MCF 10A (cell line): ENCODE results near the gene COMMD2. TPM values are rescaled to one million over a fixed set of nuclear protein-coding genes. Genes with fewer than 3 reads are reported as not detected.

Experiments
- Bru-seq: library from RNA; stranded (reverse); fragments of 400-500 nt; gene quantifications from one replicate; lab custom pipeline; 2021; lab: Mats Ljungman, UMichigan
- BruChase-seq, 2 experiments: library from RNA; stranded (reverse); fragments of 400-500 nt; gene quantifications; one replicate each; lab custom pipeline; 2021; lab: Mats Ljungman, UMichigan
- BruUV-seq: library from RNA; stranded (reverse); fragments of 400-500 nt; replicated peaks from 2 replicates; lab custom pipeline; 2021; lab: Mats Ljungman, UMichigan
- CTCF ChIA-PET: fragments of 300-600 bp; sonication (Branson Sonifier 250); formaldehyde crosslinking; extraction: SDS; loops from one replicate; lab custom pipeline; 2021; ENCODE audit warnings: antibody characterized with exemption, inconsistent platforms; lab: Yijun Ruan, JAX
- POLR2A ChIA-PET: fragments of 300-600, 350-650 bp; sonication (Branson Sonifier 250); formaldehyde crosslinking; extraction: SDS; loops from one replicate; lab custom pipeline; 2020; ENCODE audit warnings: antibody characterized with exemption, inconsistent platforms; lab: Yijun Ruan, JAX
- DNase-seq: peaks from one replicate; pipeline ENCODE4 v3.0.0-alpha.2; 2018; ENCODE audit not compliant: unreplicated experiment
- H3K27ac Mint-ChIP-seq: one replicate; pipeline ENCODE4 v1.8.0; 2022; ENCODE audit warnings: mild to moderate bottlenecking, low read depth, mixed read lengths; ENCODE audit not compliant: unreplicated experiment
- H3K27me3 Mint-ChIP-seq: one replicate; pipeline ENCODE4 v1.8.0; 2022; ENCODE audit warnings: mixed read lengths; ENCODE audit not compliant: insufficient read depth, unreplicated experiment
- H3K36me3 Mint-ChIP-seq: one replicate; pipeline ENCODE4 v1.8.0; 2022; ENCODE audit warnings: mild to moderate bottlenecking, moderate library complexity, mixed read lengths; ENCODE audit not compliant: insufficient read depth, unreplicated experiment
- H3K4me1 Mint-ChIP-seq: one replicate; pipeline ENCODE4 v1.8.0; 2022; ENCODE audit warnings: mixed read lengths; ENCODE audit not compliant: insufficient read depth, unreplicated experiment
- H3K4me3 Mint-ChIP-seq: one replicate; pipeline ENCODE4 v1.8.0; 2022; ENCODE audit warnings: mild to moderate bottlenecking, moderate library complexity, mixed read lengths; ENCODE audit not compliant: unreplicated experiment
- H3K9me3 Mint-ChIP-seq: one replicate; pipeline ENCODE4 v1.8.0; 2022; ENCODE audit warnings: mixed read lengths; ENCODE audit not compliant: unreplicated experiment
- CTCF ChIP-seq: fragments of 200-600 bp; IDR thresholded peaks from one replicate; pipeline ENCODE4 v1.8.0; 2022; ENCODE audit warnings: antibody characterized with exemption, mild to moderate bottlenecking; ENCODE audit not compliant: unreplicated experiment
- intact Hi-C: fragments of 100-400 bp; cut with micrococcal nuclease; formaldehyde crosslinking; loops from 2 replicates; pipeline ENCODE4 v1.14.1; 2022
- long read RNA-seq: library from polyadenylated mRNA; stranded (forward); transcript quantifications from one replicate; pipeline ENCODE4 v2.0.0, GENCODE V29; 2022
- total RNA-seq: library from RNA; stranded (reverse); gene quantifications from 2 replicates; pipeline ENCODE4 v1.2.3, GENCODE V29; 2022

COMMD2 gene
- total RNA-seq (51.2 and 60.4 TPM in 2 replicates), Bru-seq, nascent RNA (percentile 91 among the genes with signal in this experiment), BruChase-seq, experiment 1, labeled RNA remaining after a 6-hour chase (percentile 93 among the genes with signal in this experiment), BruChase-seq, experiment 2, labeled RNA remaining after a 2-hour chase (percentile 91 among the genes with signal in this experiment)
- long read RNA-seq, transcript COMMD2-207 (6 exons, 885 nt), result minor isoform, 5 of 159 reads
- long read RNA-seq, transcript COMMD2-203 (5 exons, 3,706 nt), result major isoform, 132 of 159 reads
- long read RNA-seq, partial matches to known transcripts, result 6 of 159 reads
- long read RNA-seq, other reads (novel, unspliced or antisense), result 13 of 159 reads

GRCh38 chr3:149752051-149752787 lies at the start of gene COMMD2:
COMMD2 (minus strand) TSS chr3:149752489; CDS start chr3:149752444, 45 bp downstream.
- Mint-ChIP-seq H3K9me3 (no peaks in the 10 kb centered on the region), H3K4me1 (peaks cover 3% of the 10 kb centered on the region), H3K27ac (peak within 1 kb of the TSS; percentile 87), H3K27me3 (no peaks in the 10 kb centered on the region), H3K4me3 (peak within 1 kb of the TSS; percentile 84), H3K36me3 (peaks cover 30% of the 10 kb centered on the region)
- intact Hi-C loops, result loop anchor here (1.0 to 2.0 kb wide), 2 partner anchors 183 to 239 kb away; no protein-coding TSS in a partner anchor
- peak; percentile 91 for DNase-seq
- ChIA-PET POLR2A (interaction anchor here (0.5 to 3.5 kb wide), 41 partner anchors 8 to 432 kb away, joined by 3 to 33 read pairs (median 4); partner anchors contain the start of genes ANKUB1, RNF13 and WWTR1), CTCF (interaction anchor here (0.6 to 3.3 kb wide), 32 partner anchors 9 to 364 kb away, joined by 3 to 29 read pairs (median 5); partner anchors contain the start of gene WWTR1)
- TF ChIP-seq CTCF, result peak; percentile 34
- TSS peak; percentile 75 for BruUV-seq

- BruUV-seq, result no TSS peak
- CTCF ChIA-PET, result interaction anchor here (0.6 to 1.5 kb wide), 4 partner anchors 33 to 642 kb away, joined by 3 to 7 read pairs (median 4); no protein-coding TSS in a partner anchor
- no peak overlapping the region for H3K27ac Mint-ChIP-seq
- no peaks in the 10 kb centered on the region for H3K27me3 Mint-ChIP-seq
- POLR2A ChIA-PET, result no interaction called here
- no peaks in the 10 kb centered on the region for H3K9me3 Mint-ChIP-seq
- TF ChIP-seq CTCF, result no peak
- no peak overlapping the region for H3K4me3 Mint-ChIP-seq
- intact Hi-C loops, result no loop called here
- H3K4me1 Mint-ChIP-seq, result no peaks in the 10 kb centered on the region
- DNase-seq, result no peak
- H3K36me3 Mint-ChIP-seq, result no peaks in the 10 kb centered on the region
Measured at GRCh38 chr3:149801639-149802038, 49.4 kb upstream of the COMMD2 start.

GRCh38 chr3:149801195-149801594 lies 48.9 kb upstream of the COMMD2 start:
- TF ChIP-seq CTCF, result no peak
- no peaks in the 10 kb centered on the region for H3K36me3 Mint-ChIP-seq
- no peak overlapping the region for H3K4me3 Mint-ChIP-seq
- no peak for DNase-seq
- no peaks in the 10 kb centered on the region for H3K4me1 Mint-ChIP-seq
- BruUV-seq, result no TSS peak
- no peaks in the 10 kb centered on the region for H3K9me3 Mint-ChIP-seq
- ChIA-PET CTCF (interaction anchor here (0.6 to 2.0 kb wide), 4 partner anchors 30 to 306 kb away, joined by 3 to 8 read pairs (median 6); no protein-coding TSS in a partner anchor), POLR2A (interaction anchor here (0.7 kb wide), 1 partner anchor 9 kb away, joined by 4 read pairs; the partner anchor contains the start of gene ANKUB1)
- no peaks in the 10 kb centered on the region for H3K27me3 Mint-ChIP-seq
- intact Hi-C loops, result no loop called here
- H3K27ac Mint-ChIP-seq, result no peak overlapping the region
